HG02623 (cell line): ENCODE data around the gene CUEDC1.
A peak's percentile ranks its signal among the peaks of the same experiment; 100 is the strongest.
"Not testable (repeated sequence)": the region's sequence is repeated elsewhere in the genome, so short reads cannot be mapped to it uniquely, and the experiment has no call there.

ENCODE experiments used
- ATAC-seq: cut with Tn5 transposase; IDR thresholded peaks from one replicate; pipeline ENCODE4 v1.9.1; 2021; ENCODE audit warnings: moderate library complexity; ENCODE audit not compliant: unreplicated experiment

Gene CUEDC1

GRCh38 chr17:57941384-57942370 lies 13.5 kb downstream of the CUEDC1 start:
- no peak for ATAC-seq

- no peak for ATAC-seq
Observed at GRCh38 chr17:57940653-57941329, 14.4 kb downstream of the CUEDC1 start.

GRCh38 chr17:57940231-57940630 lies 15.0 kb downstream of the CUEDC1 start:
- ATAC-seq: no peak

- peak; percentile 51 for ATAC-seq
Observed at GRCh38 chr17:57939797-57940196, 15.4 kb downstream of the CUEDC1 start.

- ATAC-seq: no peak
Observed at GRCh38 chr17:57938061-57938502, 17.1 kb downstream of the CUEDC1 start.

- ATAC-seq: no peak
Observed at GRCh38 chr17:57937492-57937891, 17.7 kb downstream of the CUEDC1 start.

- no peak for ATAC-seq
Observed at GRCh38 chr17:57935833-57936807, 19.1 kb downstream of the CUEDC1 start.

GRCh38 chr17:57931488-57932137 lies 23.6 kb downstream of the CUEDC1 start:
- no peak for ATAC-seq

- ATAC-seq: no peak
Observed at GRCh38 chr17:57930239-57930638, 25.0 kb downstream of the CUEDC1 start.

GRCh38 chr17:57929386-57929785 lies 25.8 kb downstream of the CUEDC1 start:
- ATAC-seq: no peak

- no peak for ATAC-seq
Observed at GRCh38 chr17:57928928-57929327, 26.3 kb downstream of the CUEDC1 start.

GRCh38 chr17:57927048-57927723 lies 28.0 kb downstream of the CUEDC1 start:
- ATAC-seq: no peak

- ATAC-seq: no peak
Observed at GRCh38 chr17:57926723-57927047, 28.5 kb downstream of the CUEDC1 start.

GRCh38 chr17:57925361-57925990 lies 29.7 kb downstream of the CUEDC1 start:
- no peak for ATAC-seq

GRCh38 chr17:57924677-57925076 lies 30.5 kb downstream of the CUEDC1 start:
- no peak for ATAC-seq

GRCh38 chr17:57923182-57923872 lies 31.9 kb downstream of the CUEDC1 start:
- no peak for ATAC-seq

- ATAC-seq: not testable (repeated sequence)
Observed at GRCh38 chr17:57922745-57923144, 32.5 kb downstream of the CUEDC1 start.

- ATAC-seq: no peak
Observed at GRCh38 chr17:57920916-57921703, 34.1 kb downstream of the CUEDC1 start.
